22Rv1 (cell line): ENCODE results near the gene SPECC1.
"Not testable (repeated sequence)": the region's sequence is repeated elsewhere in the genome, so short reads cannot be mapped to it uniquely, and the experiment has no call there.

Source experiments
- H3K27ac ChIP-seq: fragments of 450-650 bp; 2 replicates; pipeline ENCODE4 v1.5.1; 2017
- CTCF ChIP-seq: fragments of 450-650 bp; IDR thresholded peaks from 2 replicates; pipeline ENCODE4 v1.5.1; 2017; ENCODE audit warnings: mild to moderate bottlenecking
- ZFX ChIP-seq: fragments of 450-650 bp; IDR thresholded peaks from 2 replicates; pipeline ENCODE4 v1.6.1; 2017; ENCODE audit warnings: antibody characterized with exemption, borderline replicate concordance

The SPECC1 gene

GRCh38 chr17:20184977-20185619 is 175.9 kb downstream of the SPECC1 start:
- TF ChIP-seq ZFX (no peak), CTCF (no peak)
- no peak overlapping the region for H3K27ac ChIP-seq

GRCh38 chr17:20187049-20187448 is 177.9 kb downstream of the SPECC1 start:
- TF ChIP-seq CTCF (no peak), ZFX (no peak)
- no peak overlapping the region for H3K27ac ChIP-seq

GRCh38 chr17:20189302-20189701 is 180.1 kb downstream of the SPECC1 start:
- TF ChIP-seq ZFX (no peak), CTCF (no peak)
- no peak overlapping the region for H3K27ac ChIP-seq

- H3K27ac ChIP-seq = no peak overlapping the region
- TF ChIP-seq CTCF (no peak), ZFX (no peak)
Observed at GRCh38 chr17:20189979-20190378, 180.8 kb downstream of the SPECC1 start.

- TF ChIP-seq ZFX = no peak
- TF ChIP-seq CTCF = no peak
- no peak overlapping the region for H3K27ac ChIP-seq
Observed at GRCh38 chr17:20190605-20191004, 181.4 kb downstream of the SPECC1 start.

GRCh38 chr17:20191056-20191455 is 181.9 kb downstream of the SPECC1 start:
- TF ChIP-seq ZFX = no peak
- no peak overlapping the region for H3K27ac ChIP-seq

- H3K27ac ChIP-seq = not testable (repeated sequence)
Observed at GRCh38 chr17:20196286-20196685, 187.1 kb downstream of the SPECC1 start.

GRCh38 chr17:20197272-20197926 is 188.2 kb downstream of the SPECC1 start:
- TF ChIP-seq ZFX = no peak
- no peak overlapping the region for H3K27ac ChIP-seq
